ENCODE results near the gene MACROH2A2. TPM values are rescaled to one million over a fixed set of nuclear protein-coding genes. Genes with fewer than 3 reads are reported as not detected.

MACROH2A2 gene
- total RNA-seq, 1 experiment from 2014 or later, result 11.3 TPM

DNA sequence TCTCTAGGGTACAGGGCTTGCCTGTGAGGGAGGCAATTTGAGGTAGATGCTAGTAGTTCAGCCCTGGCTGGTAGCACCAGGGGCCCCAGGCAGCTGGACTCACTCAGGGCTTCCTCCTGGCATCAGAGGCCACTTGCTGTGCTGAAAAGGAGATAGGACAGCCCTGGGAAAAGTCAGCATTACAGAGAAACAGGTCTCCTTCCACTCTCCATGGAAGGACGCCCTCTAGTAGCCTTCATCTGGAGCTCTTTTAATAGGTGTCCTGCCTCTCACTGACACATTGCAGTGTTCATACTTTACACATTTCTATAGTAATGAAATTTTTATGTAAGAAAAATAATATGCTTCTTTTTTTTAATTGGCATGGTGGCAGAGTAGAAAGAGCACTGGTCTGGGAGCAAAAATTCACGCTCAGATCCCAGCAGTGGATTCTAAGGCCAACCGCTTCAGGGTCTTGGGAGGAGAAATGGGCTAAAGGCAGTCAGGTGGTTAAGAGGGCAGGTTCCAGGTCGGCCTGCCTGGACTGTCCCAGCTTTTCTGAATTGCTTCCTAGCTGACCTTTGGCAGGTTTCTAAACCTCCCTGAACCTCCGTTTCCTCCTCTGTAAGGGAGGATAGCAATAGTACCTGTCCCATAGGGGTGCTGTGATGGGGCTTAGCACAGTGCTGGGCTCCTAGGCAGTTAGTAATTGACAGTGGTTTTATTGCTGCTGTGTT is 44.2 kb downstream of the MACROH2A2 start:
- Histone ChIP-seq H3K56ac (ENCODE audit: insufficient read length, low read depth, low read length) (no peak overlapping the region), H4K91ac (ENCODE audit: insufficient read length, low read depth, low read length) (no peak overlapping the region), H4K20me1 (ENCODE audit: control insufficient read depth, insufficient read depth, insufficient read length) (no peaks in the 10 kb centered on the region), H4K5ac (ENCODE audit: insufficient read length, low read depth, low read length) (no peak overlapping the region), H3T11ph (ENCODE audit: low read length) (no peak overlapping the region), H3K4me2 (ENCODE audit: insufficient read depth, insufficient read length, low read length) (no peak overlapping the region), H3K27me3 (ENCODE audit: insufficient read depth, low read length) (no peaks in the 10 kb centered on the region), H2BK20ac (ENCODE audit: low read depth, low read length, poor library complexity, severe bottlenecking) (no peak overlapping the region), H3K23ac (ENCODE audit: insufficient read length, low read depth, low read length) (no peak overlapping the region), H4K8ac (replicated peaks; ENCODE audit: insufficient read length, low read depth, low read length) (no peak overlapping the region), H3K27ac (ENCODE audit: insufficient read length, low read depth, low read length) (no peak overlapping the region), H2AFZ (ENCODE audit: low read length) (no peak overlapping the region), H3K79me1 (ENCODE audit: insufficient read depth, low read depth, low read length, poor library complexity, severe bottlenecking) (no peaks in the 10 kb centered on the region), H3K4ac (ENCODE audit: low read depth, low read length) (no peak overlapping the region), H3K79me2 (ENCODE audit: insufficient read depth, low read length) (no peaks in the 10 kb centered on the region), H3K9ac (ENCODE audit: extremely low read depth, insufficient read length, low read length) (no peak overlapping the region), H3K9me3 (ENCODE audit: control insufficient read depth, low read depth, low read length) (no peaks in the 10 kb centered on the region), H3K18ac (ENCODE audit: insufficient read length, low read depth, low read length) (no peak overlapping the region), H3K4me1 (ENCODE audit: insufficient read depth, low read length) (0 out of 2 replicates have a peak, but pooled peaks cover 1% of the 10 kb centered on the region), H2BK15ac (ENCODE audit: low read depth, low read length) (no peak overlapping the region; the same call in 1 of the 2 replicates), H3K23me2 (ENCODE audit: insufficient read length, low read depth, low read length, poor library complexity, severe bottlenecking) (no peaks in the 10 kb centered on the region), H2BK5ac (ENCODE audit: insufficient read length, low read length) (no peak overlapping the region), H3K14ac (ENCODE audit: insufficient read depth, low read length) (no peak overlapping the region), H2BK12ac (ENCODE audit: insufficient read length, low read depth, low read length) (no peak overlapping the region), H2AK5ac (ENCODE audit: insufficient read length, low read length) (no peak overlapping the region), H2BK120ac (ENCODE audit: low read depth, low read length, poor library complexity, severe bottlenecking) (no peak overlapping the region)
- peaks cover 0 to 4% of the 10 kb centered on the region in 2 experiments; a peak in 2 of 4 replicates for H3K4me1 Mint-ChIP-seq
- no peak overlapping the region; a peak in 1 of 7 replicates for H3K27ac Mint-ChIP-seq
- peak; percentile 17; the same call in 1 of the 3 replicates for TF ChIP-seq CTCF (conservative IDR thresholded peaks at IDR 0.05)
- H3K4me3 Mint-ChIP-seq, result no peak overlapping the region
- no CpG with 5 or more reads among the region's 5 CpGs for WGBS (ENCODE audit: extremely low coverage, insufficient read length, low lambda C conversion rate)
- H3K27me3 Mint-ChIP-seq (ENCODE audit: low read depth), result no peaks in the 10 kb centered on the region
- no peaks in the 10 kb centered on the region for H3K9me3 Mint-ChIP-seq
- no peak for DNase-seq
- peaks cover 4 to 44% (median 11%) of the 10 kb centered on the region in 3 experiments; a peak in 5 of 7 replicates for H3K36me3 Mint-ChIP-seq (ENCODE audit: insufficient read depth in 1 of 3, low read depth in 3 of 3)

All from H9 (cell line).